Body of pancreas (tissue), 4 donors: ENCODE measurements around the gene CD48.

Experiments
- POLR2A ChIP-seq, 3 donors: fragments of 450-650 bp; IDR thresholded peaks; one replicate each; pipeline ENCODE4 v1.6.1; 2016; ENCODE audit warnings: antibody characterized with exemption in 3 of 3, mild to moderate bottlenecking in 2 of 3
- TF ChIP-seq, protein P1 (sequence below), 7 experiments: fragments of 450-650 bp in 4 of 7; fragments of 200-600 bp in 3 of 7; sonication (generic) in 3 of 7; IDR thresholded peaks; one replicate each; pipeline ENCODE4 v1.5.1; 2016 to 2019; ENCODE audit warnings: antibody characterized with exemption in 7 of 7

DNA sequence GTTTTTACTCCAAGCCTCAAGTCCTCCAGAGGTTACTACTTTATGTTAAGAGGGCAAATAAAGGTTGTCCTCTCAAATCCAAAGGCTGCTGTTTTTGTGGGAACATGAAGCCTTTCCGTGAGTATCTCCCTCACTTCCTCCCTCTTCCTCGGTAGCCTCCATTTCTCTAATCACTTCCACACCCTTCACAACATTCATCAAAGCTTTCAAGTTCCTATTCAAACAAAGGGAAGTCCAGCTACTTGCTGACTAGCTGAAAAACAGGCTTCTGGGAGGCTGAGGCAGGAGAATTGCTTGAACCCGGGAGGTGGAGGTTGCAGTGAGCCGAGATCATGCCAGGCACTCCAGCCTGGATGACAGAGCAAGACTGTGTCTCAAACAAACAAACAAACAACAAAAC, 6.6 kb upstream of the CD48 start:
- TF ChIP-seq, protein P1, sequence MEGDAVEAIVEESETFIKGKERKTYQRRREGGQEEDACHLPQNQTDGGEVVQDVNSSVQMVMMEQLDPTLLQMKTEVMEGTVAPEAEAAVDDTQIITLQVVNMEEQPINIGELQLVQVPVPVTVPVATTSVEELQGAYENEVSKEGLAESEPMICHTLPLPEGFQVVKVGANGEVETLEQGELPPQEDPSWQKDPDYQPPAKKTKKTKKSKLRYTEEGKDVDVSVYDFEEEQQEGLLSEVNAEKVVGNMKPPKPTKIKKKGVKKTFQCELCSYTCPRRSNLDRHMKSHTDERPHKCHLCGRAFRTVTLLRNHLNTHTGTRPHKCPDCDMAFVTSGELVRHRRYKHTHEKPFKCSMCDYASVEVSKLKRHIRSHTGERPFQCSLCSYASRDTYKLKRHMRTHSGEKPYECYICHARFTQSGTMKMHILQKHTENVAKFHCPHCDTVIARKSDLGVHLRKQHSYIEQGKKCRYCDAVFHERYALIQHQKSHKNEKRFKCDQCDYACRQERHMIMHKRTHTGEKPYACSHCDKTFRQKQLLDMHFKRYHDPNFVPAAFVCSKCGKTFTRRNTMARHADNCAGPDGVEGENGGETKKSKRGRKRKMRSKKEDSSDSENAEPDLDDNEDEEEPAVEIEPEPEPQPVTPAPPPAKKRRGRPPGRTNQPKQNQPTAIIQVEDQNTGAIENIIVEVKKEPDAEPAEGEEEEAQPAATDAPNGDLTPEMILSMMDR (IDR thresholded peaks at IDR 0.05): no peak
- TF ChIP-seq POLR2A (IDR thresholded peaks at IDR 0.05): no peak
